GM18861 (cell line): ENCODE data around the gene MBD3.
"Not testable (repeated sequence)": the region's sequence is repeated elsewhere in the genome, so short reads cannot be mapped to it uniquely, and the experiment has no call there.

Source experiments
- ATAC-seq: cut with Tn5 transposase; IDR thresholded peaks from one replicate; pipeline ENCODE4 v1.9.1; 2021; ENCODE audit not compliant: unreplicated experiment

Gene MBD3

GRCh38 chr19:1592755-1593500 lies at the start of gene MBD3:
MBD3 (minus strand) TSS chr19:1592865; CDS start chr19:1592631, 234 bp downstream.
- ATAC-seq, result peak; percentile 60

- ATAC-seq, result not testable (repeated sequence)
Observed at GRCh38 chr19:1640893-1641448, 48.3 kb upstream of the MBD3 start.

GRCh38 chr19:1636325-1637236 lies 43.9 kb upstream of the MBD3 start:
- ATAC-seq, result no peak

GRCh38 chr19:1634938-1635243 lies 42.2 kb upstream of the MBD3 start:
- no peak for ATAC-seq

- no peak for ATAC-seq
Observed at GRCh38 chr19:1634242-1634937, 41.7 kb upstream of the MBD3 start.

- ATAC-seq, result no peak
Observed at GRCh38 chr19:1633269-1633826, 40.7 kb upstream of the MBD3 start.

GRCh38 chr19:1632462-1633268 lies 40.0 kb upstream of the MBD3 start:
- no peak for ATAC-seq

- no peak for ATAC-seq
Observed at GRCh38 chr19:1631557-1632100, 39.0 kb upstream of the MBD3 start.

GRCh38 chr19:1630811-1631210 lies 38.1 kb upstream of the MBD3 start:
- ATAC-seq, result no peak

- ATAC-seq, result no peak
Observed at GRCh38 chr19:1630012-1630411, 37.3 kb upstream of the MBD3 start.

- ATAC-seq, result no peak
Observed at GRCh38 chr19:1629256-1629808, 36.7 kb upstream of the MBD3 start.

GRCh38 chr19:1627194-1627593 lies 34.5 kb upstream of the MBD3 start:
- no peak for ATAC-seq

GRCh38 chr19:1626417-1627010 lies 33.8 kb upstream of the MBD3 start:
- no peak for ATAC-seq

GRCh38 chr19:1624458-1624857 lies 31.8 kb upstream of the MBD3 start:
- ATAC-seq, result no peak

GRCh38 chr19:1622541-1622940 lies 29.9 kb upstream of the MBD3 start:
- no peak for ATAC-seq

- ATAC-seq, result no peak
Observed at GRCh38 chr19:1622007-1622406, 29.3 kb upstream of the MBD3 start.

GRCh38 chr19:1621574-1621973 lies 28.9 kb upstream of the MBD3 start:
- no peak for ATAC-seq

GRCh38 chr19:1621021-1621420 lies 28.4 kb upstream of the MBD3 start:
- ATAC-seq, result no peak

- no peak for ATAC-seq
Observed at GRCh38 chr19:1620502-1620901, 27.8 kb upstream of the MBD3 start.
